ENCODE results near the gene GABRB2.

GABRB2 gene

DNA sequence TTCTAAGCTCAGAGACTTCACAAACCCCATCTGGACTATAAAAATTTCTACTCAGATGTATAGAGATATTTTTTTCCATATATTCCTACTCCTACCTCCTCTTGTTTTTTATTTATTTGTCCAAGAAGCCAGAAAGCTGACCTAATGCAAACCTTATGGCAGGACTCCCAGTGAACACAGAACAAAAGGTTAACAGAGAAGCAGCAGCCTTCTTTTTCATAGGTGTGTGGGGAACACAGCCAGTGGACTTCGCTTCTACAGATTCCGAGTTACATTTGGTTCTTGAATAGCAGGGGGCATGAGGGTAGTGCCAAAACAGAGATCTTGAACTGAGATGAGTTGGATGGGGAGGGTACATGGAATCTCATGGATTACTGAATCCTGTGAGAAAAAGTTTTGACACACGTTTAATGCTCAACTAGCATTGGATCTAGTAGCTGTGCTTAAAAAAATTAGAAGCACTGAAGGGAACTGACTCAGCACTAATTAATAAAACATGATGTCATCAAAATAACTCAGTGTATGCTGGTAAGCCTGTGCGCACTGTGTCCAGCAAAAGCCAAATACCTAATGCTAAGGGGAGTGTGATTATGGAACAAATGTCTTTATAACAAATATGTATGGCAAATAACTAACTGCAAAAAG, 240.1 kb downstream of the GABRB2 start:
- TF ChIP-seq SIN3A (IDR thresholded peaks at IDR 0.05; ENCODE audit: borderline replicate concordance, insufficient read depth, low read length) (no peak), FOXP2 (optimal IDR thresholded peaks at IDR 0.05; ENCODE audit: borderline replicate concordance, extremely low read depth, extremely low read length, insufficient read depth) (no peak), TAF1 (IDR thresholded peaks at IDR 0.05; ENCODE audit: borderline replicate concordance, insufficient read depth, low read length) (no peak), POLR2AphosphoS5 (IDR thresholded peaks at IDR 0.05; ENCODE audit: low read depth, low read length) (no peak)
- TF ChIP-seq, protein P1, sequence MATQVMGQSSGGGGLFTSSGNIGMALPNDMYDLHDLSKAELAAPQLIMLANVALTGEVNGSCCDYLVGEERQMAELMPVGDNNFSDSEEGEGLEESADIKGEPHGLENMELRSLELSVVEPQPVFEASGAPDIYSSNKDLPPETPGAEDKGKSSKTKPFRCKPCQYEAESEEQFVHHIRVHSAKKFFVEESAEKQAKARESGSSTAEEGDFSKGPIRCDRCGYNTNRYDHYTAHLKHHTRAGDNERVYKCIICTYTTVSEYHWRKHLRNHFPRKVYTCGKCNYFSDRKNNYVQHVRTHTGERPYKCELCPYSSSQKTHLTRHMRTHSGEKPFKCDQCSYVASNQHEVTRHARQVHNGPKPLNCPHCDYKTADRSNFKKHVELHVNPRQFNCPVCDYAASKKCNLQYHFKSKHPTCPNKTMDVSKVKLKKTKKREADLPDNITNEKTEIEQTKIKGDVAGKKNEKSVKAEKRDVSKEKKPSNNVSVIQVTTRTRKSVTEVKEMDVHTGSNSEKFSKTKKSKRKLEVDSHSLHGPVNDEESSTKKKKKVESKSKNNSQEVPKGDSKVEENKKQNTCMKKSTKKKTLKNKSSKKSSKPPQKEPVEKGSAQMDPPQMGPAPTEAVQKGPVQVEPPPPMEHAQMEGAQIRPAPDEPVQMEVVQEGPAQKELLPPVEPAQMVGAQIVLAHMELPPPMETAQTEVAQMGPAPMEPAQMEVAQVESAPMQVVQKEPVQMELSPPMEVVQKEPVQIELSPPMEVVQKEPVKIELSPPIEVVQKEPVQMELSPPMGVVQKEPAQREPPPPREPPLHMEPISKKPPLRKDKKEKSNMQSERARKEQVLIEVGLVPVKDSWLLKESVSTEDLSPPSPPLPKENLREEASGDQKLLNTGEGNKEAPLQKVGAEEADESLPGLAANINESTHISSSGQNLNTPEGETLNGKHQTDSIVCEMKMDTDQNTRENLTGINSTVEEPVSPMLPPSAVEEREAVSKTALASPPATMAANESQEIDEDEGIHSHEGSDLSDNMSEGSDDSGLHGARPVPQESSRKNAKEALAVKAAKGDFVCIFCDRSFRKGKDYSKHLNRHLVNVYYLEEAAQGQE (IDR thresholded peaks at IDR 0.05; ENCODE audit: insufficient read depth in 1 of 2, low read depth in 2 of 2, low read length in 2 of 2) = no peak

DNA sequence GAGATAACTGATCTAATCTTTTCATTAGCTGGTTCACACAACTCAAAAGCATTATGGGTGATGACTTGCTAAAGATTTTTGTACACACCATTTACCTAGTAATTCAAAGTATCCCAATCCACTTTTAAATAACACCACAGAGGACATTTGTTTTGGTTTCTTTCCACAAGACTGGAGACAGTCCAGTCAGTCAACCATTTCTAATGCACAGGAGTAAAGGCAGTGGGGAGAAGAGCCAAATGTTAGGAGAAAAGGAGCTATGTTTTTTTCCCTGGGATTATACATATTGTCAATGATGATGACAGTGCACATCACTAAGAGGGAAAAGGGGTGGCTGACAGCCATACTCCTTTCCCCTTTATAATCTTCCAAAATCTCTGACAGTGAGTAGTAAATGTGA, 240.9 kb downstream of the GABRB2 start:
- TF ChIP-seq, protein P1 (IDR thresholded peaks at IDR 0.05; ENCODE audit: insufficient read depth in 1 of 2, low read depth in 2 of 2, low read length in 2 of 2) = no peak
- no peak for TF ChIP-seq FOXP2 (optimal IDR thresholded peaks at IDR 0.05; ENCODE audit: borderline replicate concordance, extremely low read depth, extremely low read length, insufficient read depth)
- TF ChIP-seq POLR2AphosphoS5 (IDR thresholded peaks at IDR 0.05; ENCODE audit: low read depth, low read length) = no peak
- TF ChIP-seq TAF1 (IDR thresholded peaks at IDR 0.05; ENCODE audit: borderline replicate concordance, insufficient read depth, low read length) = no peak
- no peak for TF ChIP-seq SIN3A (IDR thresholded peaks at IDR 0.05; ENCODE audit: borderline replicate concordance, insufficient read depth, low read length)

DNA sequence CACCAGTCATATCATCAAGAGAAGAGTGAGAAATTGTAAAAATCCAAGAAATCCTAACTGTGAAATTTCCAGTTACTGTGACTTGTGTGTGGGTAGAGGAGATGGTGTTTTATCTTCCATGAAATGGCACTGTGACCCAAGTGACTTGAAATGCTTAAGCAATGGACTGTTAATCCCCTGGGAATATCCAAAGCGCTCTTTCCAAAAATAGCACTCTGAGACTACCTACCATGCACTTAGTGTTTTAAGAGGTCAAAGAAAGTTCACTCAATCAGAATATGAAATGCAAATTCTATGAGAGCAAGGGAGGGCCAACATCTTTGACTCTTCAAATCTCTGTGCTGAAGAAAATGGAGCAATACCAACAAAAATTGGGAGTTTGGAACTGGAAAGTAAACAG, 244.0 kb downstream of the GABRB2 start:
- TF ChIP-seq FOXP2 (optimal IDR thresholded peaks at IDR 0.05; ENCODE audit: borderline replicate concordance, extremely low read depth, extremely low read length, insufficient read depth) = no peak
- TF ChIP-seq TAF1 (IDR thresholded peaks at IDR 0.05; ENCODE audit: borderline replicate concordance, insufficient read depth, low read length) = no peak
- TF ChIP-seq SIN3A (IDR thresholded peaks at IDR 0.05; ENCODE audit: borderline replicate concordance, insufficient read depth, low read length) = no peak
- no peak for TF ChIP-seq POLR2AphosphoS5 (IDR thresholded peaks at IDR 0.05; ENCODE audit: low read depth, low read length)
- TF ChIP-seq, protein P1 (IDR thresholded peaks at IDR 0.05; ENCODE audit: insufficient read depth in 1 of 2, low read depth in 2 of 2, low read length in 2 of 2) = no peak

DNA sequence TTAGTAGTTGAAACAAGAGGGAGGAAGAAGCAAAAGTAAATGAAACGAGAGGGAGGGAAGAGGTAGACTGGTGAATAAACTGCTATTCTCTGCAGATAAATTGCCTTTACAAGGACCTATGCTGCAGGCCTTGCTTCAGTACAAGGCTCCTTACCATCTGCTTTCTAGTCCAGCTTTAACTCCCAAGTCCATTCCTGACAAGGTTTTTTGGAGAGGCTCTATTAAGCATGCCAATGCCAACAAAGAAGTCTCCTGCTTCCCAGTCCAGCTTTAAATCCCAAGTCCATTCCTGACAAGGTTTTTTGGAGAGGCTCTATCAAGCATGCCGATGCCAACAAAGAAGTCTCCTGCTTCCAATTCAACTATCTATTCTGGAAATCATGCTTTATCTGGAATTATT, 244.9 kb downstream of the GABRB2 start:
- TF ChIP-seq TAF1 (IDR thresholded peaks at IDR 0.05; ENCODE audit: borderline replicate concordance, insufficient read depth, low read length) (no peak), POLR2AphosphoS5 (IDR thresholded peaks at IDR 0.05; ENCODE audit: low read depth, low read length) (no peak), FOXP2 (optimal IDR thresholded peaks at IDR 0.05; ENCODE audit: borderline replicate concordance, extremely low read depth, extremely low read length, insufficient read depth) (no peak), SIN3A (IDR thresholded peaks at IDR 0.05; ENCODE audit: borderline replicate concordance, insufficient read depth, low read length) (no peak)
- TF ChIP-seq, protein P1 (IDR thresholded peaks at IDR 0.05; ENCODE audit: insufficient read depth in 1 of 2, low read depth in 2 of 2, low read length in 2 of 2) = no peak

Data from PFSK-1 (cell line).